ENCODE data around the gene TP63.

- TF ChIP-seq POLR2A (IDR thresholded peaks at IDR 0.05) (no peak), CTCF (IDR thresholded peaks at IDR 0.05) (no peak)
Measured at GRCh38 chr3:189598530-189599225, 32.5 kb upstream of the TP63 start.
